Neural progenitor cell (in vitro differentiated cells): ENCODE results near the gene INHBE.

ENCODE experiments used
- EZH2phosphoT487 ChIP-seq: fragments of 200-600 bp; sonication (generic); IDR thresholded peaks from 2 replicates; pipeline ENCODE4 v1.6.1; 2017; ENCODE audit warnings: antibody characterized with exemption
- TF ChIP-seq, protein P1 (sequence below): fragments of 200-600 bp; sonication (generic); IDR thresholded peaks from 2 replicates; pipeline ENCODE4 v1.5.1; 2017; ENCODE audit warnings: antibody characterized with exemption, mild to moderate bottlenecking

GRCh38 chr12:57481671-57482070, 26.6 kb downstream of the INHBE start:
- TF ChIP-seq, protein P1, sequence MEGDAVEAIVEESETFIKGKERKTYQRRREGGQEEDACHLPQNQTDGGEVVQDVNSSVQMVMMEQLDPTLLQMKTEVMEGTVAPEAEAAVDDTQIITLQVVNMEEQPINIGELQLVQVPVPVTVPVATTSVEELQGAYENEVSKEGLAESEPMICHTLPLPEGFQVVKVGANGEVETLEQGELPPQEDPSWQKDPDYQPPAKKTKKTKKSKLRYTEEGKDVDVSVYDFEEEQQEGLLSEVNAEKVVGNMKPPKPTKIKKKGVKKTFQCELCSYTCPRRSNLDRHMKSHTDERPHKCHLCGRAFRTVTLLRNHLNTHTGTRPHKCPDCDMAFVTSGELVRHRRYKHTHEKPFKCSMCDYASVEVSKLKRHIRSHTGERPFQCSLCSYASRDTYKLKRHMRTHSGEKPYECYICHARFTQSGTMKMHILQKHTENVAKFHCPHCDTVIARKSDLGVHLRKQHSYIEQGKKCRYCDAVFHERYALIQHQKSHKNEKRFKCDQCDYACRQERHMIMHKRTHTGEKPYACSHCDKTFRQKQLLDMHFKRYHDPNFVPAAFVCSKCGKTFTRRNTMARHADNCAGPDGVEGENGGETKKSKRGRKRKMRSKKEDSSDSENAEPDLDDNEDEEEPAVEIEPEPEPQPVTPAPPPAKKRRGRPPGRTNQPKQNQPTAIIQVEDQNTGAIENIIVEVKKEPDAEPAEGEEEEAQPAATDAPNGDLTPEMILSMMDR = no peak
- no peak for TF ChIP-seq EZH2phosphoT487
